D721Med (cell line): Measurements from ENCODE around the gene ATP8B4.

ENCODE experiments used
- DNase-seq: peaks from one replicate; pipeline ENCODE4 v3.0.0; 2011; ENCODE audit warnings: low spot score; ENCODE audit not compliant: insufficient read length
- FAIRE-seq: peaks from 2 replicates; lab custom pipeline; 2011; peaks lifted over from hg19 to GRCh38; lab: Jason Lieb, UNC
- CTCF ChIP-seq: IDR thresholded peaks from 2 replicates; pipeline ENCODE4 v1.5.1; 2012; ENCODE audit warnings: mild to moderate bottlenecking, control low read depth; ENCODE audit not compliant: insufficient read depth; ENCODE audit errors: missing control alignments

ATP8B4 gene

GRCh38 chr15:50128266-50128665, 9.2 kb upstream of the ATP8B4 start:
- FAIRE-seq = no peak
- DNase-seq = no peak
- TF ChIP-seq CTCF = no peak

- no peak for DNase-seq
- TF ChIP-seq CTCF = no peak
- no peak for FAIRE-seq
Measured at GRCh38 chr15:50127255-50127777, 8.3 kb upstream of the ATP8B4 start.

GRCh38 chr15:50126072-50126471, 7.0 kb upstream of the ATP8B4 start:
- FAIRE-seq (no peak), DNase-seq (no peak)
- TF ChIP-seq CTCF = no peak

GRCh38 chr15:50124631-50125030, 5.6 kb upstream of the ATP8B4 start:
- no peak for FAIRE-seq
- no peak for DNase-seq
- no peak for TF ChIP-seq CTCF

GRCh38 chr15:50123861-50124557, 5.0 kb upstream of the ATP8B4 start:
- no peak for TF ChIP-seq CTCF
- DNase-seq (no peak), FAIRE-seq (no peak)

- no peak for TF ChIP-seq CTCF
- no peak for DNase-seq
- FAIRE-seq = no peak
Measured at GRCh38 chr15:50120729-50121128, 1.7 kb upstream of the ATP8B4 start.

GRCh38 chr15:50117431-50118027, 1.5 kb downstream of the ATP8B4 start:
- no peak for TF ChIP-seq CTCF
- FAIRE-seq (no peak), DNase-seq (no peak)
